Stimulated activated CD8-positive, alpha-beta memory T cell treated with anti-CD3 and anti-CD28 coated beads, Interleukin-2, amount 100 ng/mL, for 48 hours (primary cell): Measurements from ENCODE around the gene DISP2.

Experiments
- DNase-seq, 2 donors: peaks; one replicate each; pipeline ENCODE4 v3.0.0-alpha.2; 2020; ENCODE audit warnings: low read depth in 2 of 2

Gene DISP2

GRCh38 chr15:40325700-40326099 is 32.3 kb upstream of the DISP2 start:
- DNase-seq = no peak

- DNase-seq = no peak
These were observed 30.6 kb upstream of the DISP2 start for GRCh38 chr15:40327457-40327856.

- DNase-seq = no peak
These were observed 29.8 kb upstream of the DISP2 start for GRCh38 chr15:40328176-40328575.

GRCh38 chr15:40328751-40329150 is 29.3 kb upstream of the DISP2 start:
- DNase-seq = no peak

- DNase-seq = no peak
These were observed 28.2 kb upstream of the DISP2 start for GRCh38 chr15:40329804-40330203.

- DNase-seq = no peak
These were observed 27.6 kb upstream of the DISP2 start for GRCh38 chr15:40330368-40330836.

GRCh38 chr15:40331026-40331425 is 27.0 kb upstream of the DISP2 start:
- DNase-seq = no peak

- no peak for DNase-seq
These were observed 26.4 kb upstream of the DISP2 start for GRCh38 chr15:40331637-40332036.

GRCh38 chr15:40332113-40332781 is 25.8 kb upstream of the DISP2 start:
- no peak for DNase-seq

- DNase-seq = no peak
These were observed 24.0 kb upstream of the DISP2 start for GRCh38 chr15:40333922-40334492.

GRCh38 chr15:40334541-40334940 is 23.5 kb upstream of the DISP2 start:
- DNase-seq = no peak

- no peak for DNase-seq
These were observed 22.9 kb upstream of the DISP2 start for GRCh38 chr15:40334941-40335795.

GRCh38 chr15:40335938-40336743 is 21.9 kb upstream of the DISP2 start:
- no peak for DNase-seq

- DNase-seq = no peak
These were observed 21.3 kb upstream of the DISP2 start for GRCh38 chr15:40336744-40337122.

GRCh38 chr15:40337597-40337996 is 20.4 kb upstream of the DISP2 start:
- no peak for DNase-seq

- DNase-seq = peak; percentile 73 to 76
These were observed 19.9 kb upstream of the DISP2 start for GRCh38 chr15:40338041-40338657.

- DNase-seq = no peak
These were observed 18.9 kb upstream of the DISP2 start for GRCh38 chr15:40338921-40339620.

GRCh38 chr15:40339621-40339945 is 18.4 kb upstream of the DISP2 start:
- no peak for DNase-seq

- DNase-seq = no peak
These were observed 17.8 kb upstream of the DISP2 start for GRCh38 chr15:40340038-40340739.

GRCh38 chr15:40340740-40341400 is 17.1 kb upstream of the DISP2 start, which contains the start of gene CCDC9B:
Gene CCDC9B (minus strand): TSS chr15:40340939. CDS start chr15:40340819, 120 bp downstream.
- no peak for DNase-seq
